NT2/D1 (cell line): ENCODE data around the gene KDM6B.

Experiments used
- SUZ12 ChIP-seq: IDR thresholded peaks from 2 replicates; pipeline ENCODE4 v1.6.1; 2011; ENCODE audit not compliant: insufficient read length, insufficient read depth; ENCODE audit errors: extremely low read depth
- YY1 ChIP-seq: IDR thresholded peaks from 2 replicates; pipeline ENCODE4 v1.6.1; 2011; ENCODE audit not compliant: insufficient read length, insufficient read depth
- ZNF274 ChIP-seq: IDR thresholded peaks from 2 replicates; pipeline ENCODE4 v1.6.1; 2011; ENCODE audit warnings: mild to moderate bottlenecking, low read depth, low read length

- no peak for TF ChIP-seq YY1
- TF ChIP-seq SUZ12, result no peak
- no peak for TF ChIP-seq ZNF274
Measured at GRCh38 chr17:7840875-7841274, 6.9 kb downstream of the KDM6B start.
